PC-3 (cell line): Measurements from ENCODE around the gene ZNF384.

Experiments used
- EZH2 ChIP-seq: fragments of 300-600 bp; sonication (generic); IDR thresholded peaks from one replicate; pipeline ENCODE4 v1.6.1; 2017; ENCODE audit warnings: antibody characterized with exemption, mild to moderate bottlenecking, low read length; ENCODE audit not compliant: unreplicated experiment
- TF ChIP-seq, protein P1 (sequence below): fragments of 300-600 bp; sonication (generic); conservative IDR thresholded peaks from 2 replicates; pipeline ENCODE4 v1.5.1; 2017; ENCODE audit warnings: antibody characterized with exemption, low read depth, mild to moderate bottlenecking, low read length

- TF ChIP-seq, protein P1, sequence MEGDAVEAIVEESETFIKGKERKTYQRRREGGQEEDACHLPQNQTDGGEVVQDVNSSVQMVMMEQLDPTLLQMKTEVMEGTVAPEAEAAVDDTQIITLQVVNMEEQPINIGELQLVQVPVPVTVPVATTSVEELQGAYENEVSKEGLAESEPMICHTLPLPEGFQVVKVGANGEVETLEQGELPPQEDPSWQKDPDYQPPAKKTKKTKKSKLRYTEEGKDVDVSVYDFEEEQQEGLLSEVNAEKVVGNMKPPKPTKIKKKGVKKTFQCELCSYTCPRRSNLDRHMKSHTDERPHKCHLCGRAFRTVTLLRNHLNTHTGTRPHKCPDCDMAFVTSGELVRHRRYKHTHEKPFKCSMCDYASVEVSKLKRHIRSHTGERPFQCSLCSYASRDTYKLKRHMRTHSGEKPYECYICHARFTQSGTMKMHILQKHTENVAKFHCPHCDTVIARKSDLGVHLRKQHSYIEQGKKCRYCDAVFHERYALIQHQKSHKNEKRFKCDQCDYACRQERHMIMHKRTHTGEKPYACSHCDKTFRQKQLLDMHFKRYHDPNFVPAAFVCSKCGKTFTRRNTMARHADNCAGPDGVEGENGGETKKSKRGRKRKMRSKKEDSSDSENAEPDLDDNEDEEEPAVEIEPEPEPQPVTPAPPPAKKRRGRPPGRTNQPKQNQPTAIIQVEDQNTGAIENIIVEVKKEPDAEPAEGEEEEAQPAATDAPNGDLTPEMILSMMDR = no peak
- no peak for TF ChIP-seq EZH2
Measured at GRCh38 chr12:6626654-6627283, 62.4 kb downstream of the ZNF384 start.
